GM12878 (cell line): Measurements from ENCODE around the gene LRRC63. TPM values are rescaled to one million over a fixed set of nuclear protein-coding genes. Genes with fewer than 3 reads are reported as not detected.

Experiments used
- ATAC-seq: fragments of 200-7000 bp; cut with Tn5 transposase; 3 replicates; pipeline ENCODE4 v1.9.1; 2020; ENCODE audit warnings: mild to moderate bottlenecking, moderate library complexity
- BruUV-seq: library from RNA; stranded (reverse); fragments of 400-500 nt; replicated peaks from 2 replicates; lab custom pipeline; 2021; lab: Mats Ljungman, UMichigan
- CTCF ChIA-PET: fragments of 300-600 bp; sonication (Branson Sonifier 250); formaldehyde crosslinking; extraction: SDS; loops from one replicate; lab custom pipeline; 2021; ENCODE audit warnings: inconsistent platforms; lab: Yijun Ruan, JAX
- POLR2A ChIA-PET: fragments of 350-600 bp; formaldehyde crosslinking; extraction: SDS; loops from one replicate; lab custom pipeline; 2021; ENCODE audit warnings: inconsistent platforms; lab: Charles Lee
- RAD21 ChIA-PET: fragments of 300-600 bp; sonication (Branson Sonifier 250); formaldehyde crosslinking; loops from one replicate; lab custom pipeline; 2023; ENCODE audit warnings: antibody characterized with exemption; ENCODE audit not compliant: unreplicated experiment; lab: Charles Lee
- SMC1A ChIA-PET: fragments of 300-600 bp; sonication (Branson Sonifier 250); formaldehyde crosslinking; loops from one replicate; lab custom pipeline; 2023; ENCODE audit not compliant: unreplicated experiment, uncharacterized antibody; lab: Charles Lee
- DNase-seq: peaks from one replicate; pipeline ENCODE4 v3.0.0-alpha.2; 2011; ENCODE audit warnings: low read depth, low spot score
- FAIRE-seq: peaks from 3 replicates; lab custom pipeline; 2011; peaks lifted over from hg19 to GRCh38; lab: Jason Lieb, UNC
- H2AFZ ChIP-seq: 2 replicates; pipeline ENCODE4 v1.6.0; 2011; ENCODE audit warnings: low read depth, low read length, control low read depth; ENCODE audit not compliant: control insufficient read depth
- H3K27ac ChIP-seq: 2 replicates; pipeline ENCODE4 v1.5.1; 2011; ENCODE audit warnings: control low read depth; ENCODE audit not compliant: control insufficient read depth, insufficient read depth
- H3K27me3 ChIP-seq, 2 experiments: replicated peaks in 1 of 2; 2 replicates each; pipeline versions ENCODE4 v1.6.0 to v1.6.1; 2011; ENCODE audit warnings: low read length in 1 of 2; ENCODE audit not compliant: control insufficient read depth in 2 of 2, insufficient read depth in 2 of 2
- H3K36me3 ChIP-seq, 2 experiments: 2 replicates each; pipeline ENCODE4 v1.5.1; 2011; ENCODE audit warnings: low read length in 1 of 2; ENCODE audit not compliant: control insufficient read depth in 2 of 2, insufficient read depth in 2 of 2
- H3K4me1 ChIP-seq: 2 replicates; pipeline ENCODE4 v1.6.1; 2011; ENCODE audit warnings: mild to moderate bottlenecking, low read length, moderate library complexity, mixed read lengths; ENCODE audit not compliant: control insufficient read depth, insufficient read depth
- H3K4me2 ChIP-seq: 2 replicates; pipeline ENCODE4 v1.6.0; 2011; ENCODE audit warnings: control low read depth; ENCODE audit not compliant: control insufficient read depth, insufficient read depth
- H3K4me3 ChIP-seq: fragments of 200-600 bp; sonication (generic); 2 replicates; pipeline ENCODE4 v1.5.1; 2016
- H3K79me2 ChIP-seq: 2 replicates; pipeline ENCODE4 v1.6.0; 2011; ENCODE audit warnings: low read length; ENCODE audit not compliant: control insufficient read depth, insufficient read depth
- H3K9ac ChIP-seq: 2 replicates; pipeline ENCODE4 v1.8.0; 2011; ENCODE audit warnings: low read length, control low read depth, mixed read lengths; ENCODE audit not compliant: control insufficient read depth, insufficient read depth
- H3K9me3 ChIP-seq: replicated peaks from 3 replicates; pipeline ENCODE4 v1.5.1; 2011; ENCODE audit warnings: mild to moderate bottlenecking, low read length; ENCODE audit not compliant: control insufficient read depth, insufficient read depth
- H4K20me1 ChIP-seq: 2 replicates; pipeline ENCODE4 v1.6.0; 2011; ENCODE audit not compliant: control insufficient read depth, insufficient read depth
- BCLAF1 ChIP-seq: fragments of 450-650 bp; IDR thresholded peaks from 2 replicates; pipeline ENCODE4 v1.6.1; 2017; ENCODE audit warnings: antibody characterized with exemption, mild to moderate bottlenecking, moderate library complexity
- HDGF ChIP-seq: fragments of 450-650 bp; IDR thresholded peaks from 2 replicates; pipeline ENCODE4 v1.6.1; 2016; ENCODE audit warnings: antibody characterized with exemption
- IKZF1 ChIP-seq: fragments of 450-650 bp; conservative IDR thresholded peaks from 2 replicates; pipeline ENCODE4 v1.6.1; 2017; ENCODE audit warnings: antibody characterized with exemption, mild to moderate bottlenecking
- KDM1A ChIP-seq: fragments of 200-600 bp; sonication (generic); IDR thresholded peaks from 2 replicates; pipeline ENCODE4 v1.6.1; 2016; ENCODE audit warnings: borderline replicate concordance
- MXI1 ChIP-seq: fragments of 150-350 bp; IDR thresholded peaks from 2 replicates; pipeline ENCODE4 v1.6.1; 2011; ENCODE audit warnings: low read depth, mild to moderate bottlenecking, inconsistent platforms, low read length, improper control_type of control experiment
- SIN3A ChIP-seq: IDR thresholded peaks from 2 replicates; pipeline ENCODE4 v1.6.1; 2012; ENCODE audit warnings: low read depth, low read length, improper control_type of control experiment
- USF2 ChIP-seq: IDR thresholded peaks from 2 replicates; pipeline ENCODE4 v1.6.1; 2011; ENCODE audit warnings: low read depth, low read length, improper control_type of control experiment, borderline replicate concordance
- ZNF384 ChIP-seq: IDR thresholded peaks from 2 replicates; pipeline ENCODE4 v1.6.1; 2012; ENCODE audit warnings: low read depth, mild to moderate bottlenecking, low read length, improper control_type of control experiment, borderline replicate concordance
- WGBS: methylation state at CpG from one replicate; pipeline ENCODE4 v1.1.6; 2016; ENCODE audit warnings: low lambda C conversion rate; ENCODE audit not compliant: insufficient replicate concordance, insufficient coverage; ENCODE audit errors: missing lambda C conversion rate; 5-methylcytosine and 5-hydroxymethylcytosine counted together
- in situ Hi-C: fragments of 300-500 bp; cut with MboI; formaldehyde crosslinking; loops from 9 replicates; pipeline ENCODE4 v1.14.3; 2018; ENCODE audit warnings: mixed read lengths
- intact Hi-C: fragments of 100-400 bp; cut with micrococcal nuclease; formaldehyde crosslinking; loops from one replicate; pipeline ENCODE4 v1.14.2; 2022; ENCODE audit not compliant: unreplicated experiment
- polyA plus RNA-seq, 11 experiments: library from polyadenylated mRNA; depleted of rRNA in 4 of 11; unstranded in 6 of 11; stranded (reverse) in 5 of 11; fragments of >200 nt; fragmentation: Nextera tagmentation in 4 of 11; fragmentation: Illumina TruSeq in 1 of 11; extraction: Ambion mirVana in 4 of 11; extraction: Trizol in 1 of 11; gene quantifications; 1 replicate in 1 of 11; 2 replicates in 10 of 11; pipeline versions ENCODE4 v1.2.1 to v1.2.3, GENCODE V29; 2011 to 2016; ENCODE audit warnings: inconsistent platforms in 2 of 11, missing spikeins in 2 of 11, low read depth in 1 of 11
- total RNA-seq, 4 experiments: library from RNA; depleted of rRNA in 3 of 4; stranded (reverse); fragments of >200 nt in 3 of 4; fragmentation: Illumina TruSeq in 1 of 4; extraction: Trizol in 1 of 4; gene quantifications; 2 replicates each; pipeline versions ENCODE4 v1.2.1 to v1.2.3, GENCODE V29; 2013 to 2021
- TF ChIP-seq, protein P1 (sequence below): fragments of 450-650 bp; IDR thresholded peaks from 2 replicates; pipeline ENCODE4 v1.6.1; 2014; ENCODE audit warnings: mild to moderate bottlenecking

The LRRC63 gene
- total and polyA plus RNA-seq, 10 of the 15 experiments (the other 5 are each of a cell fraction or from before 2014, with no cell fraction given): 0.34 to 0.98 (median 0.76) TPM; not detected in 1

DNA sequence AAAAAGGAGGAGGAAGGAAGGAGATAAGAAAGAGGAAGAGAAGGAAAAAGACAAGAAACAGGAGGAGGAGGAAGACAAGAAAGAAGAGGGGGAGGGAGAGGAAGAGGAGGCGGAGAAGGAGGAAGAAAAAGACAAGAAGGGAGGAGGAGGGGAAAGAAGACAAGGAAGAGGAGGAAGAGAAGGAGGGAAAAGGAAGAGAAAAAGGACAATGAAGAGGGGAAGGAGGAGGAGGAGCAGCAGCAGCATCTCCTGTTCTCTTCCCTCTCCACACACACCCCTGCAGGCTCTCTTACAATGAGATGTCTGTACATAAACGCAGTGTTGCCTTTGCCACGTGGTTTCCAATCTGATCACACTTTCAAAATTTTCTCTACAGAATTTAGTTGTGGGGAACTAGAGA lies 108.7 kb downstream of the LRRC63 start (continued):
- TF ChIP-seq BCLAF1 (no peak), SIN3A (no peak), HDGF (no peak), MXI1 (no peak), IKZF1 (no peak)
- TF ChIP-seq, protein P1, sequence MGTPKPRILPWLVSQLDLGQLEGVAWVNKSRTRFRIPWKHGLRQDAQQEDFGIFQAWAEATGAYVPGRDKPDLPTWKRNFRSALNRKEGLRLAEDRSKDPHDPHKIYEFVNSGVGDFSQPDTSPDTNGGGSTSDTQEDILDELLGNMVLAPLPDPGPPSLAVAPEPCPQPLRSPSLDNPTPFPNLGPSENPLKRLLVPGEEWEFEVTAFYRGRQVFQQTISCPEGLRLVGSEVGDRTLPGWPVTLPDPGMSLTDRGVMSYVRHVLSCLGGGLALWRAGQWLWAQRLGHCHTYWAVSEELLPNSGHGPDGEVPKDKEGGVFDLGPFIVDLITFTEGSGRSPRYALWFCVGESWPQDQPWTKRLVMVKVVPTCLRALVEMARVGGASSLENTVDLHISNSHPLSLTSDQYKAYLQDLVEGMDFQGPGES: no peak

DNA sequence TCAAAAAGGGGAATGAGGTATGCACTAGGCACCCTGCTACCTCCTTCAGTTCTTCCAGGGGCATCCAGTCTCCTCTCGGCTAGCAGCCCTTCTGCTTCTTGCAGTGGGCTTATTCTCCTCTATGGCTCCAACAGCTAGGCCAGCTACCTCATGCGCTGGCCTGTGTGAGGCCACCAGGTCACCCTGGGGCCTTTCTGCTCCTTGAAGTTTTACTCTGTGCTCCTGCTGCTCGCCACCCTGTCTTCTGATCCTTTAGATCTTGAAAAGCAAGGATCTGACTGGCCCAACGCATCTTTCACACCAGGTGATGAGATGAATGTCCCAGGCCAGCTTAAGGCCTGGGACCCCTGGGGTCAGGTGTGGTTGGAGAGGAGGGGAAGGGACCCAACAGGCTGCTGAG lies 109.1 kb downstream of the LRRC63 start:
- H4K20me1 ChIP-seq: no peaks in the 10 kb centered on the region
- RAD21 ChIA-PET: interaction anchor here (1.0 to 1.3 kb wide), 3 partner anchors 25 to 67 kb away, joined by 3 to 5 read pairs (median 5); partner anchors contain the start of gene RUBCNL
- H3K27me3 ChIP-seq: no peaks in the 10 kb centered on the region
- CTCF ChIA-PET: interaction anchor here (0.5 to 1.4 kb wide), 21 partner anchors 9 to 526 kb away, joined by 3 to 12 read pairs (median 4); no protein-coding TSS in a partner anchor
- H3K4me1 ChIP-seq: no peaks in the 10 kb centered on the region
- H3K4me2 ChIP-seq: no peak overlapping the region
- no TSS peak for BruUV-seq
- no peak overlapping the region for H3K4me3 ChIP-seq
- DNase-seq (no peak), FAIRE-seq (no peak), ATAC-seq (peak; percentile 41)
- no peak overlapping the region; the same call in 1 of the 2 replicates for H2AFZ ChIP-seq
- no peaks in the 10 kb centered on the region for H3K79me2 ChIP-seq
- no peaks in the 10 kb centered on the region for H3K9me3 ChIP-seq
- no peak overlapping the region for H3K27ac ChIP-seq
- TF ChIP-seq KDM1A (no peak), USF2 (no peak), ZNF384 (no peak)
- H3K9ac ChIP-seq: no peak overlapping the region
- POLR2A ChIA-PET: no interaction called here
- H3K36me3 ChIP-seq: no peaks in the 10 kb centered on the region
- in situ Hi-C loops (no loop called here), intact Hi-C loops (loop anchor here (5.0 to 10.0 kb wide), 3 partner anchors 134 to 809 kb away; no protein-coding TSS in a partner anchor)
- SMC1A ChIA-PET: interaction anchor here (0.6 to 2.0 kb wide), 8 partner anchors 16 to 812 kb away, joined by 3 to 4 read pairs (median 4); partner anchors contain the start of gene LCP1
- 79% methylated on average over 4 of the region's 4 CpGs for WGBS
